Stimulated activated CD4-positive, alpha-beta T cell treated with anti-CD3 and anti-CD28 coated beads, TNF-alpha, amount 100 ng/mL, for 48 hours (primary cell): ENCODE results near the gene PYCR2.

Source experiments
- DNase-seq, 3 donors: peaks; one replicate each; pipeline ENCODE4 v3.0.0-alpha.2; 2020; ENCODE audit warnings: low read depth in 3 of 3

Gene PYCR2

DNA sequence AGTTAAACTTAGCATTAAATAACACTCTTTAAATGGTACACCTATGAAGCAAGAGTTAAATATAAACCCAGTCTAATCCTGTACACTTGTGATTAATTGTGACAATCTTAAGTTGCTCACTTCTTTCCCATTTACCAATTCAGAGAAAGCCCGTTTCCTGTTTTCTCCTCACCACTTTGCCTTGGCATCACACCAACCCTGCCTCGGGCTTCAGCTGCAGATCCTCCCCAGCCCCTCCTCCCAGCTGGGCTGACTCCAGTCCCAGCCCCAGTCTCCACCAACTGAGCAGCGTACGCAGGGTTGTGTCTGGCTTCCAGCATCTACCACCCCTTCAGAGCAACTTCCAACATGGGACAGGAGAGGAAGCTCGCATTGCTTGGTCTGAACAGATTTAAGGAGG is 4.1 kb downstream of the PYCR2 start:
- peak in 1 of 3 donors; percentile 13 for DNase-seq

- no peak for DNase-seq
Observed at GRCh38 chr1:225918280-225918679, 5.8 kb downstream of the PYCR2 start.

- no peak for DNase-seq
Observed at GRCh38 chr1:225917536-225917935, 6.5 kb downstream of the PYCR2 start.

- DNase-seq, result no peak
Observed at GRCh38 chr1:225917101-225917500, 6.9 kb downstream of the PYCR2 start.

GRCh38 chr1:225915538-225915991 is 8.5 kb downstream of the PYCR2 start:
- DNase-seq, result no peak

DNA sequence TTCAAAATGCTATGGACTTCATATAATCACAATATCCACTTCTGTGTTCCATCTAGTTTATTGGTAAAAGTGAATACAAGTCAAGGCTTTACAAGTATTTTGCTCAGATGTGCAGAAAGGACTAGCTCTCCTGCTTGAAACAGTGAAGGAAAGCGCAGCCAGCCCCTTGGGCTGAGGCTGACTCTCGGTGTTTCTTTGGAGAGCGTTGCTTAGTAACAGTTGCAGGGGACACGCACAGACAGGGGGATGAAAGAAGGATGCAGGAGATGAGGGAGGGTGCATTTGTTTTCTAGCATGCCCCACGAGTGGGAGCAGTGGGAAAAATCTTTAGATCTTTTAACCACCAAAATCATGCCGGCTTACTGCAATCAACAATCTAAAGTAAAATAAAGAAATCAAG is 9.1 kb downstream of the PYCR2 start:
- DNase-seq, result no peak

DNA sequence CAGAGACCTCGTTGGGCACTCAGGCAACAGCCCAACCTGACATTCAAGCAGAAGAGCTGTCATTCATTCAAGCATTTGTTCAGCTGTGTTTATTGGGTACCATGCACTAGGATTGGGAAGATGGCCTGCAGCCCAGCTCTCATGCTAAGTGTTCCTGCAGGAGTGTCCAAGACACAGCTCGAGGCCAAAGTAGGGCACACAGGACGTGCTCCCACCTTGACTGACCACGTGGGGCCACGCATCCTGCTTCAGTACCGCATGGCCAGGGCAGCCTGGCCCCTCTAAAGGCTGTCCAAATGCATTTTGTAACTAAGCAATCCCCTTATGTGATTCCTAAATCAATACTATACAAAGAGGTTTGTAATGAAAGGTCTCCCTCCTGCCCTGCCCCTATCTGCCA is 9.7 kb downstream of the PYCR2 start:
- no peak for DNase-seq

- peak; percentile 33 to 66 (median 58) for DNase-seq
Observed at GRCh38 chr1:225911191-225912130, 12.6 kb downstream of the PYCR2 start.

GRCh38 chr1:225909477-225909876 is 14.6 kb downstream of the PYCR2 start:
- DNase-seq, result no peak

- no peak for DNase-seq
Observed at GRCh38 chr1:225908773-225909172, 15.3 kb downstream of the PYCR2 start.

- DNase-seq, result no peak
Observed at GRCh38 chr1:225908013-225908640, 15.9 kb downstream of the PYCR2 start.

DNA sequence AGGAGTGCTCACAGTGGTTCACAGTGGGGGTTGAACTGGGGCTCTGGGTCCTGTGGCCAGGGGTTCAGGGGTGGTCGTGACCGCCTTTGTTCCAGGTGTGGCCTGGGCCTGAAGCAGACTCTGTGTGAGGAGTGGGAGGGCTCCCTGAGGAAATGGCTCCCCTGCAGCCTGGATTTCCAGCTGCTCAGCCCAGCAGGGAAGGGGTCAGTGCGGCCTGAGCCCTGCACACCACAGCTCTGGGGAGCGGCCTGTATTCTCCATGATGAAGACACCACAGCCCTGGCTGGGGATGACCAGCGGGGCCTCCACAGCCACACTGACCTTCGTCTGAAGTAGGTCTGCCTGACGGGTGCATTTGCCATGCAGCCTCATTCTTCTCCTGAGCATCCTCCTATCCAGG is 16.7 kb downstream of the PYCR2 start:
- DNase-seq, result no peak

DNA sequence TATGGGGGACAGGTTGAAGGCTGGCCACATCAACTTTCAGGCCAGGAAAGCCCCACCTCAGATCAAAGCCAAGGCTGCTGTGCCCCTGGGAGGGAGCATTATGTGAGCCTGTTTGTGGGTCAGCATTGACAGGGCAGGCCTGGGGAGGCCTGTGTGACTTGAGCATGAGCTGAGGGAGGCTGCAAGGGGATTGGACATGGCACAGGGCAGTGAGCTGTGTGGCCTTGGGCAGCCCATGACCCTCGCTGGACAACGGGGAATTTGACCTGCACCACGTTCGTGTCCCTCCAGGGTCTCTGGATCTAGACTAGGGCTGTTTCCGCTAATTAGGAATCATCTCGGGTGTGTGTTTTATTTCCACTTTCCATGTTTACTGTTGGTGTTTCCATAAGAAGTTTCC is 17.6 kb downstream of the PYCR2 start:
- no peak for DNase-seq

- DNase-seq, result no peak
Observed at GRCh38 chr1:225903623-225904022, 20.4 kb downstream of the PYCR2 start.

GRCh38 chr1:225899044-225899925 is 24.8 kb downstream of the PYCR2 start:
- DNase-seq, result no peak

DNA sequence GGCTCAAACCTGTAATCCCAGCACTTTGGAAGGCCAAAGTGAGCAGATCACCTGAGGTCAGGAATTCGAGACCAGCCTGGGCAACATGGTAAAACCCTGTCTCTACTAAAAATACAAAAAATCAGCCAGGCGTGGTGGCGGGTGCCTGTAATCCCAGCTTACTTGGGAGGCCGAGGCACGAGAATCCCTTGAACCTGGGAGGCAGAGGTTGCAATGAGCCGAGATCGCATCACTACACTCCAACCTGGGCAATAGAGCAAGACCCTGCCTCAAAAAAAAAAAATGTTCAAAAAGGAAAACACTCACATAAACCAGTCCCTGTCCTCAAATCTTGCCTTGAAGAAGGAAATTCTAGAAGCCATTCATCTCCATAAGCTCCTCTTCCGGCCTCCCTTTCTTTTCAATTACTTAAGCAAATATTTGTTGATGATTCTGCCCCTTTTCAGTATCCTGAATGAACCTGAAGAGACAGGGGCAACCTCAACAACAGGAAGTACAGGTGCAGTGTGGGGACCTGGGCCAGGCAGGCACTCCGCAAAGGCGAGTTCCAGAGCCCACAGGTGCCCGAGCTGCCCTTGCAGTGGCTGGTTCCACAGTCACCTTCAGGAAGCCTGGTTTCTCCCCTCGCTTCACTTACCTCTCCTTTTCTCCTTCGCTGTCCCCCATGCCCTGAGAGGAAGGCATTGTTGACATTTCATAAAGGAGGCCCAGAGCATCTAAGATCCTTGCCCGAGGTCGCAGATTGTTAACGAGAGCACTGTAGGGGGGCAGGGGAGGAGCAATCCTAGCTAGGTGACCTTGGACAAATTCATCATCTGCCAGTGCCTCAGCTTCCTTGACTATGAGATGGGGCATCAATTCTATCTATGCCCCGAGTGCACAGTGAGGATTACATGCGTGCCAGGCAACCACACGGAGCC is 26.2 kb downstream of the PYCR2 start:
- DNase-seq, result no peak

DNA sequence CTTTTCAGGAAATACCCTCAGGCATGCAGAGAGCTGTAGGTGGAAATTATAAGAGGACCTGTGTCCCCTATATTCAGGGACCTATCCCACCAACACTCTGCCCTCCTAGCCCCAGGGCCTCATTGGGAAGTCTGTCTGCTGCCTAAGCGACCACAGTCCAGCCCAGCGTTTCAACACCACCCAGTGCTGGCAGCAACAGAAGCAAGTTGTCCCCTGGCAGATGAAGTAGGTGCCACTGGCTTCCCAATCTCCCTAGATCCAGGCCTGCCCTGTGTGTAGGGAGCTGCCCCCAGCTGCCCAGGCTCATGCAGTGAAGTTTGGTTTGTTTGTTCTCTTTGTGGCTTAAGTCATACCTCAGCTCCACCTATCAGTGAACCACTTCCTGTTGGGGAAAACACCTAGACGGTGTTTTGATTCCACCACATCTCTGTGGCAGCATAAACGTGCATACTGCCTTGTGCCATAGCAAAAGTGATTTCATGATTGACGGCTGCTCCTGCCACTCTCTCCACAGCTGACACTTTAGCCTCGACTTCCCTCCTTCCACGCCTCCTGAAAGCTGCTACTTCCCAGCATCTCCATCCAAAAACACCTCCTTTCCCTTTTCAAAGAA is 27.0 kb downstream of the PYCR2 start:
- peak; percentile 49 to 55 (median 51) for DNase-seq

DNA sequence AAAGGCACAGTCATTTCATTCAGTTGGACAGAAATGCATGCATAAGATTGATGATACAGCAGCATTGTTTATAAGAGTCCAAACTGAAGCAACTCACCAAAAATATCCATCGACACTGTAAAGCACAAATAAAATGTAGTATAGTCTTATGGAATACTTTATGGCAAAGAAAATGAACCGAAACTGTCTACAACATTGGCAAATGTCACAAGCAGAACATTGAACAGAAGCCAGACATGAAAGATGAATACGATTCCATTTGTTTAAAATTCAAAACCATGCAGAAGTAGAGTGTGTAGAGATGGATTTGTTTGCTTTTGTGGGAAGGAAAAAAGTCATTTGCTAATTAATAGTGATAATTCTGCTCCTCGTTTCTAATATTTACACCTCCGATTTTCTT is 27.6 kb downstream of the PYCR2 start:
- no peak for DNase-seq

DNA sequence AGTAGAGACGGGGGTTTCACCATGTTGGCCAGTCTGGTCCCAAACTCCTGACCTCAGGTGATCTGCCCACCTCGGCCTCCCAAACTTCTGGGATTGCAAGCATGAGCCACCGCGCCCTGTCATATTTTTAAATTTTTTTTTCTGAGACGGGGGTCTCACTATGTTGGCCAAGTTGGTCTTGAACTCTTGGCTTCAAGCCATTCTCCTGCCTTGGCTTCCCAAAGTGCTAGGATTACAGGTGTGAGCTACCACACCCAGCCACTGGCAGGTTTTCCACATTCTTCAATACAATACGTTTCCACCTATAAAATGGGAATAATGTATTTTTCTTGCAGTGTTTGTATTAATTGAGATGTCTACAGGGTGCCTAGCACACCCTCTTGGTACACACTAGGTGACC is 31.7 kb downstream of the PYCR2 start:
- no peak for DNase-seq

DNA sequence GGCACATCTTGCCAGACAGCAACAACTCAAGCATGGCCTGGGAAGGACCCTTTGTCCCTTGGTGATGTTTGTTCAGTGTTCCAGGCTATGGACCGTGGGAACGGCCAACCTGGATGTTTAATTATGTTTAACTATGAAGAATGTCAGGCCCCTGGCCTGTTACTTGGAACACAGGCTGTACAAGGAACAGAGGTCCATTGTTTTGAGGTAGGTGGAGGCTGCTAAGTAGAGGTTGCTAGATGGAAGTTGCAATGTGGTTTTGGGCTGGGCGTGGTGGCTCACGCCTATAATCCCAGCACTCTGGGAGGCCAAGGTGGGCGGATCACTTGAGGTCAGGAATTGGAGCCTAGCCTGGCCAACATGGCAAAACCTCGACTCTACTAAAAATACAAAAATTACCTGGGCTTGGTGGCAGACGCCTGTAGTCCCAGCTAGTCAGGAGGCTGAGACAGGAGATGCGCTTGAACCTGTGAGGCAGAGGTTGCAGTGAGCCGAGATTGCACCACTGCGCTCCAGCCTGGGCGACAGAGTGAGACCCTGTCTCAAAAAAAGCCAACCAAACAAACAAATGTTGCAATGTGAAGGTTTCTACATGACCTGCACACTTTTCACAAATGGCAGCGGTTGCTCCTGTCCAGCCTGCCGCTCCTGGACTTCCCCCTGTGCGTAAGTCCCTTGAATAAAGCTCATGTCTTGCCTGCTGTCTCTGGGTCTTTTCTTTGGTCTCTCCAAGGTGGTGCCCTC is 32.6 kb downstream of the PYCR2 start:
- no peak for DNase-seq
